GM12878 (cell line): ENCODE results near the gene RERE.

Experiments
- CTCF ChIP-seq, 3 experiments: IDR thresholded peaks in 2 of 3; conservative IDR thresholded peaks in 1 of 3; 2 replicates each; pipeline ENCODE4 v1.5.1; 2011; ENCODE audit warnings: low read depth in 3 of 3, low read length in 3 of 3, mild to moderate bottlenecking in 3 of 3, control low read depth in 2 of 3, moderate library complexity in 2 of 3, inconsistent platforms in 1 of 3, mixed read lengths in 1 of 3; ENCODE audit not compliant: control insufficient read depth in 2 of 3, insufficient read depth in 1 of 3; ENCODE audit errors: extremely low read depth in 1 of 3
- STAT3 ChIP-seq: IDR thresholded peaks from 2 replicates; pipeline ENCODE4 v1.6.1; 2011; ENCODE audit warnings: low read depth, low read length, improper control_type of control experiment

GRCh38 chr1:8416881-8417280 is 400.6 kb downstream of the RERE start:
- TF ChIP-seq CTCF (IDR thresholded peaks at IDR 0.05 in 2 of 3, conservative IDR thresholded peaks at IDR 0.05 in 1 of 3; ENCODE audit: control insufficient read depth in 2 of 3, extremely low read depth in 1 of 3, insufficient read depth in 1 of 3, low read depth in 3 of 3, low read length in 3 of 3) (no peak), STAT3 (no peak)
